ENCODE results near the gene KCNMB2.

- TF ChIP-seq CTCF (IDR thresholded peaks at IDR 0.05) = no peak
- no peak for TF ChIP-seq ZFX (IDR thresholded peaks at IDR 0.05; ENCODE audit: borderline replicate concordance)
Measured at GRCh38 chr3:178706411-178706810, 170.2 kb downstream of the KCNMB2 start.

Data from 22Rv1 (cell line).